CD4-positive, alpha-beta T cell treated with Interleukin-1 beta for 1 hour (primary cell): ENCODE results near the gene TSPAN5.
A peak's percentile ranks its signal among the peaks of the same experiment; 100 is the strongest.
"Not testable (repeated sequence)": the region's sequence is repeated elsewhere in the genome, so short reads cannot be mapped to it uniquely, and the experiment has no call there.

ENCODE experiments used
- DNase-seq, 2 donors: peaks; one replicate each; pipeline ENCODE4 v3.0.0-alpha.2; 2020 to 2022

TSPAN5 gene

GRCh38 chr4:98658287-98659105 is at the start of gene TSPAN5:
Gene TSPAN5 (minus strand): TSS chr4:98658611.
- DNase-seq: peak; percentile 83 to 84

DNA sequence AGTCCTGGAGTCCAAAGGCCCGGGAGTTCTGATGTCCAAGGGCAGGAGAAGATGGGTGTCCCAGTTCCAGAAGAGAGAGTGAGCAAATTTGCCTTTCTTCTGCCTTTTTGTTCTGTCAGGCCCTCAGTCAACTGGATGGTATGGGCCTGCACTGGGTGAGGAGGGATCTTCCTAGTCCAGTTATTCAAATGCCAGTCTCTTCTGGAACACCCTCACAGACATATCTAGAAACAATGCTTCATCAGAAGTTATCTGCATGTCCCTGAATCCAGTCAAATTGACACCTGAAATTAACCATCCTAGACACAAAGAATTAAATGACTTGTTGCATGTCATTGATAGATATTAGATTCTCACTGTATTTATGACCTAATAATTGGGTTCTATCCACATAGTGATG is 48.5 kb upstream of the TSPAN5 start:
- no peak for DNase-seq

- peak; percentile 11 to 63 for DNase-seq
Observed at GRCh38 chr4:98706200-98706813, 47.9 kb upstream of the TSPAN5 start.

DNA sequence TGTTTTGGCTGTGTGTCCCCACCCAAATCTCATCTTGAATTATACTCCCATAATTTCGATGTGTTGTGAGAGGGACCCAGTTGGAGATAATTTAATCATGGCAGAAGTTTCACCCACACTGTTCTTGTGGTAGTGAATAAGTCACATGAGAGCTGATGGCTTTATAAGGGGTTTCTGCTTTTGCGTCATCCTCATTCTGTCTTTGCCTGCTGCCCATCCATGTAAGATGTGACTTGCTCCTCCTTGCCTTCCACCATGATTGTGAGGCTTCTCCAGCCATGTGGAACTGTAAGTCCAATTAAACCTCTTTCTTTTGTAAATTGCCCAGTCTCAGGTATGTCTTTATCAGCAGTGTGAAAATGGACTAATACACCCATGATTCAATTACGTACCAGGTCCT is 47.2 kb upstream of the TSPAN5 start:
- not testable (repeated sequence) for DNase-seq

GRCh38 chr4:98700656-98701055 is 42.2 kb upstream of the TSPAN5 start:
- no peak for DNase-seq

GRCh38 chr4:98694076-98694475 is 35.7 kb upstream of the TSPAN5 start:
- no peak for DNase-seq

DNA sequence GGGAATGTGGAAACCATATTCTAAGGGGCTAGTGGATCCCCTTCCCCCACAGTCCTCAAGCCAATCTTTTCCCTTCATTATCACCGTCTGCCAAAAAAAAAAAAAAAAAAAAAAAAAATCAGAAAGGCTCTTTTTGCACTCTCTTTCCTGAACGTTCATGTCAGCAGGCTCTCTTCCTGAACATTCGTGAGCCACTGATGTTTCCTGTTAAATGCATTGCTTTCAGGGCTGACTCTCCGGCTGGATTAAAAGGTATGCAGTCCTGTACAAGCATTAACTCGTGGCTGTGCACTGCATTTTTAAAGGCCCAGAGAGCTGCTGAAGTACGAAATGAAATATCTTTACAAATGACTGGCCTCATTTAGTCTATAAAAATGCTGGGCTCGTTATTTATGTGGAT is 34.0 kb upstream of the TSPAN5 start:
- DNase-seq: no peak

- DNase-seq: no peak
Observed at GRCh38 chr4:98691588-98691987, 33.2 kb upstream of the TSPAN5 start.

DNA sequence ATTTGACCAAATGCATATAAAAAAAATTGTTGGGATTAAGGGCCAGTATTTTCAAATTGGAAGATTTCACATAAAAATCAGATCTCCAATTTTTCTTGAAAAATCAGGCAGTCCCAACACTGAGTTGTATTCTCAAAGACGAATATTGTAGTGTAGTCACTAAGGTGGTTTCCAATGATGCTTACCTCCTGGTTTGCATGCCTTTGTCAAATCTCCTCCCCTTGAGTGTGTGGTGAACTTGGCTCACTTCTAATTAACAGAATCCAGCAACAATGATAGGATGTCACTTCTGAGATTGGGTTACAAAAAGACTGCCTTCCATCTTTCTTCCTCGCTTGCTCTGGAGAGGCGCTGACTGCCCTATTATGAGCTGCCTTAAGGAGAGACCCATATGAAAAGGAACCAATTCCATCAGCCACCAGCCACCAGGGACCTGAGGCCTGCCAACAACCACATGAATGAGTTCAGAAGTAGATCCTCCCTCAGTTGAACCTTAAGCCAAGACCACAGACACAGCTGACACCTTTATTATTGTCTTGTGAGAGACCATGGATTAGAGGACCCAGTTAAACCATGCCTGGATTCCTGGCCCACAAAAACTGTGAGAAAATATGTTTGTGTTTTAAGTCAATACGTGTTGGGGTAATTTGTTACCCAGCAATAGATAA is 31.2 kb upstream of the TSPAN5 start:
- DNase-seq: peak in 1 of 2 donors; percentile 5

GRCh38 chr4:98688411-98689290 is 30.2 kb upstream of the TSPAN5 start:
- DNase-seq: peak in 1 of 2 donors; percentile 42

GRCh38 chr4:98687876-98688275 is 29.5 kb upstream of the TSPAN5 start:
- DNase-seq: no peak

DNA sequence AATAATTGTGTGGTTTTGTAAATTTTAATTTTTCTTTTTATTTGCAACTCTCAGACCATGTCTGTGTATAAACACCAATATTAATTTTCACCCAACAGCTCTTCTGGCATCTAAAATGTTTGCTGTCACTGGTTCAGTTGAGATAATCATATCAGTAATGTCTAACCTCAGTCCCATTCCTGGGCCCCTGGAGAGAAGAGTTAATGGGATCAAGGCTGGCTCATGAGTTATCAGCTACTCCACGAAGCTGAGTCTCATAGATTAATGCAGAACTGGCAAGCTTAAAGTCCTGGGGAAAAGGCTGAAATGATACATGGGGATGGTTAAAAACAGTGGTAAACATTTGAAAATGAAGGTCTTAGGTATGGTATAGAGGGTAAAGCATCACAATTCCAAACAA is 28.4 kb upstream of the TSPAN5 start:
- no peak for DNase-seq

- DNase-seq: no peak
Observed at GRCh38 chr4:98686043-98686707, 27.8 kb upstream of the TSPAN5 start.

GRCh38 chr4:98685225-98686042 is 27.0 kb upstream of the TSPAN5 start:
- no peak for DNase-seq

DNA sequence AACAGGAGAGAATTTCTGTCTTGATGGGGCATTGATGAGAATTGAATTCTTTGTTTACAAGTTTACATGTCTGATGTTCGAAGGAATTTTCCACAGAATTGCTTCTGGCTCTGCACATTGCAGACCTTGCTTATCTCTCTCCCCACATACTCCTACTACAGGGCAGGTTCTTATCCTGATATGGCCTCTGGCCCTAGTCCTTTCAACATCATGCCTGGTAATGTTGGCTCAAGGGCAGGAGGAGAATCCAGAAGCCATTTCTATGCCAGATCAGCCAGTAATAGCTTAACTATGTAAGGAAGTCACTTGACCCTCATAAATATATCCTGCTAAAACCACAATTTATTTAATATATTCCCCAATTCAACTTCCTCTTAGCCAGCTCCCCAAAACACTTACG is 24.3 kb upstream of the TSPAN5 start:
- DNase-seq: no peak

GRCh38 chr4:98680806-98681205 is 22.4 kb upstream of the TSPAN5 start:
- no peak for DNase-seq

DNA sequence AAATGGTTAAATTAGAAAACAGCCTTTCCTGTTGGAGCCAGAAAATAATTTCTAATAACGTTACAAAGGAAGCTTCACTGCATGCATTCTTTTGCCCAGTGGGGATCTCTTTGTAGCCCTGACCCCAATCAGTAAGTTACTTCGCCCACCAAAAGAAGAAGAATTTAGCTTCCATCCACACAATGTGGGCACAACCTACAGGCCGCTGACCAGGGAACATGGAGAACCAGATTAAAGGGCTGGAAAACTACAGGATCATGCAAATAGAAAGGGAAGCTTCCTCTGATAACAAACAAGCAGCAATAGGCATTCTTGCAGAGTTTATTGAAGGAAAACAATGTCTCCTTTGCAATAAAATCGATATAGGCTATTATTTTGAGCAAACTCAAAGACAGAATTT is 21.3 kb upstream of the TSPAN5 start:
- no peak for DNase-seq

- no peak for DNase-seq
Observed at GRCh38 chr4:98677799-98678198, 19.4 kb upstream of the TSPAN5 start.

DNA sequence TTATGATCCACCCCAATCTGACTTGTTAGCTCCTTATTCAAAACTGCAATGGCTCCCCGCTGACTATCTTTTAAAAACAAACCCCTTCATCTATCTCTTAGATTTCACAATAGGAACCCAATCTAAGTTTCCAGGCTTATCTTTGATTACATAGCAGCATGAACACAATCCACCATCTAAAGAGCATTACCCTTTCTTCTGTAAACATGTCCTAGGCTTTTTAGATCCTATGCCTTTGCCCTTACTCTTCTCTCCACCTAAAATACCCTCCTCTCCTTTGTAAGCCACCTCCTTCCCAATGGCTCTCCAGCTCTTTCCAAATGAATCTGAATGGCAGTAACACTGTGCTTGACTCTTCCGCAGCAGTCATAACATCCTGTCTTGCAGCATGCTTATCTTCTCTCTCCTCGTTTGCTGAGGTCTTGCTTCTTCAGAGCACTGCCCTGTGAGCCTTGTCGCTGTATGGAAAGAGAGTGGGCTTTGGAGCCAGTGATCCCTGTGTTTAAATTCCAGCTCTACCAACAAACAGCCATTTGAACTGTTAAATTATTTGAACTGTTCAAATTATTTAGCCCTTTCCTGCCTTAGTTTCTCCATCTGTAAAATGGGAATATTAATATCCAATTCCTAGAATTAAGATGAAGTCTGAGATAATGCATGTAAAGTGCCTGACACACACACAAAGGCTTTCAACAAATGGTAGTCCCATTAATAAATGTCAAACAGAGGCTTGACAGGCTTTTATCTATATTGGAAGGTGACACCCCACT is 16.2 kb upstream of the TSPAN5 start:
- DNase-seq: no peak

GRCh38 chr4:98673978-98674377 is 15.6 kb upstream of the TSPAN5 start:
- DNase-seq: no peak

DNA sequence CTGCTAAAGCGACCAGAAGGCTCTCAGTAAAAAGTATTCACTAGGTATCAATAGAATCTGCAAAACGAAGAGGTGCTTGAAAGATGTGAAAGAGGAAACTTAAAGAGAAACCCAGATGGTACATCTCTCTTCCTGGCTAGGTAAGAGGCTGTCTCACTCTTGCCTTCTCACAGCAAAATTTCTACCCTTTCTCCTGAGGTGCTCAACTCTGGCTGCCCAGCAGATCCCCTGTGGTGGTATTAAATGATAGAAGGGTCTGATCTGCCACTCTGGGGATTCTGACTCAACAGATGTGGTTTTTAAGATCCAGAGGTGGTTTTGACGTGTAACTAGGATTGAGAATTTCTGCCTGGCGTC is 14.9 kb upstream of the TSPAN5 start:
- DNase-seq: no peak
